HCT116 (cell line): Measurements from ENCODE around the gene CCDC88C. TPM values are rescaled to one million over a fixed set of nuclear protein-coding genes. Genes with fewer than 3 reads are reported as not detected.

ENCODE experiments used
- ATAC-seq: fragments of 200-7000 bp; cut with Tn5 transposase; 2 replicates; pipeline ENCODE4 v1.9.1; 2020; ENCODE audit warnings: mild to moderate bottlenecking, moderate library complexity
- BruUV-seq: library from RNA; stranded (reverse); fragments of 400-500 nt; replicated peaks from 2 replicates; lab custom pipeline; 2021; lab: Mats Ljungman, UMichigan
- CTCF ChIA-PET: fragments of 300-600 bp; sonication (Branson Sonifier 250); formaldehyde crosslinking; loops from one replicate; lab custom pipeline; 2021; ENCODE audit warnings: antibody characterized with exemption; lab: Charles Lee
- POLR2A ChIA-PET: fragments of 300-600, 350-600 bp; sonication (Branson Sonifier 250); formaldehyde crosslinking; loops from one replicate; lab custom pipeline; 2021; ENCODE audit warnings: antibody characterized with exemption; lab: Charles Lee
- RAD21 ChIA-PET, 2 experiments: fragments of 300-600 bp; sonication (Branson Sonifier 250); formaldehyde crosslinking; loops; one replicate each; lab custom pipeline; 2023; ENCODE audit warnings: low total read pairs in 2 of 2; ENCODE audit not compliant: uncharacterized antibody in 2 of 2, unreplicated experiment in 2 of 2, low non-redundant PET in 1 of 2; lab: Charles Lee
- DNase-seq: peaks from one replicate; pipeline ENCODE4 v3.0.0-alpha.2; 2010; ENCODE audit warnings: low read depth, low spot score
- H2AFZ ChIP-seq: fragments of 200-600 bp; shearing (Covaris generic), sonication (generic); 2 replicates; pipeline ENCODE4 v1.6.1; 2017; ENCODE audit warnings: low read depth, mixed run types, mixed read lengths, antibody characterized with exemption, low read length; ENCODE audit not compliant: poor library complexity, severe bottlenecking
- H3K27ac ChIP-seq: 2 replicates; pipeline ENCODE4 v1.5.1; 2012; ENCODE audit warnings: low read depth, low read length
- H3K27me3 ChIP-seq: fragments of 200-600 bp; sonication (generic); 2 replicates; pipeline ENCODE4 v1.6.1; 2016; ENCODE audit warnings: mixed run types, low read length, mixed read lengths; ENCODE audit not compliant: insufficient read depth
- H3K36me3 ChIP-seq, 2 experiments: fragments of 200-500 bp in 1 of 2; fragments of 200-600 bp in 1 of 2; sonication (Bioruptor generic) in 1 of 2; sonication (generic) in 1 of 2; 2 replicates each; pipeline versions ENCODE4 v1.5.1 to v1.6.1; 2014 to 2016; ENCODE audit warnings: low read length in 2 of 2, inconsistent platforms in 1 of 2, mixed read lengths in 1 of 2, mixed run types in 1 of 2; ENCODE audit not compliant: insufficient read depth in 2 of 2, control insufficient read depth in 1 of 2
- H3K4me1 ChIP-seq, 2 experiments: fragments of 200-600 bp in 1 of 2; sonication (generic) in 1 of 2; 2 replicates each; pipeline versions ENCODE4 v1.5.1 to v1.6.1; 2012 to 2017; ENCODE audit warnings: low read length in 2 of 2, inconsistent platforms in 1 of 2, mild to moderate bottlenecking in 1 of 2, mixed read lengths in 1 of 2, mixed run types in 1 of 2, moderate library complexity in 1 of 2; ENCODE audit not compliant: insufficient read depth in 2 of 2, control insufficient read depth in 1 of 2
- H3K4me2 ChIP-seq: fragments of 200-600 bp; sonication (generic); 2 replicates; pipeline ENCODE4 v1.6.1; 2017; ENCODE audit warnings: mixed run types, low read length, mixed read lengths
- H3K4me3 ChIP-seq, 2 experiments: fragments of 200-600 bp in 1 of 2; sonication (generic) in 1 of 2; replicated peaks in 1 of 2; 2 replicates each; pipeline ENCODE4 v1.5.1; 2011 to 2016; ENCODE audit warnings: low read length in 2 of 2, control low read depth in 1 of 2, low read depth in 1 of 2, mild to moderate bottlenecking in 1 of 2, mixed read lengths in 1 of 2, mixed run types in 1 of 2
- H3K79me2 ChIP-seq: fragments of 200-600 bp; sonication (generic); 2 replicates; pipeline ENCODE4 v1.6.1; 2017; ENCODE audit warnings: mild to moderate bottlenecking, mixed run types, low read length, moderate library complexity, mixed read lengths; ENCODE audit not compliant: insufficient read depth
- H3K9ac ChIP-seq: fragments of 200-600 bp; sonication (generic); 2 replicates; pipeline ENCODE4 v1.6.1; 2016; ENCODE audit warnings: low read length, mixed read lengths
- H3K9me2 ChIP-seq: fragments of 200-600 bp; sonication (generic), shearing (Covaris generic); 2 replicates; pipeline ENCODE4 v1.6.1; 2017; ENCODE audit warnings: mixed run types, mild to moderate bottlenecking, moderate library complexity; ENCODE audit not compliant: insufficient read depth
- H3K9me3 ChIP-seq, 2 experiments: fragments of 200-500 bp in 1 of 2; fragments of 200-600 bp in 1 of 2; sonication (Bioruptor generic) in 1 of 2; sonication (generic) in 1 of 2; 2 replicates each; pipeline ENCODE4 v1.6.1; 2014 to 2017; ENCODE audit warnings: low read length in 2 of 2, mixed read lengths in 2 of 2, inconsistent platforms in 1 of 2, low read depth in 1 of 2, mild to moderate bottlenecking in 1 of 2, mixed run types in 1 of 2, moderate library complexity in 1 of 2; ENCODE audit not compliant: control insufficient read depth in 1 of 2, insufficient read depth in 1 of 2
- H4K20me1 ChIP-seq: fragments of 200-600 bp; sonication (generic), shearing (Covaris generic); 2 replicates; pipeline ENCODE4 v1.6.1; 2017; ENCODE audit warnings: mixed run types, mild to moderate bottlenecking, moderate library complexity; ENCODE audit not compliant: insufficient read depth
- ATF3 ChIP-seq: IDR thresholded peaks from 2 replicates; pipeline ENCODE4 v1.6.1; 2012
- CEBPB ChIP-seq: IDR thresholded peaks from 2 replicates; pipeline ENCODE4 v1.6.1; 2012; ENCODE audit warnings: low read depth
- CTCF ChIP-seq, 3 experiments: fragments of 200-600 bp in 1 of 3; sonication (generic) in 1 of 3; IDR thresholded peaks in 2 of 3; conservative IDR thresholded peaks in 1 of 3; 2 replicates each; pipeline ENCODE4 v1.5.1; 2012 to 2017; ENCODE audit warnings: low read depth in 2 of 3, low read length in 2 of 3, antibody characterized with exemption in 1 of 3, borderline replicate concordance in 1 of 3, control low read depth in 1 of 3, mild to moderate bottlenecking in 1 of 3, mixed read lengths in 1 of 3, mixed run types in 1 of 3, moderate library complexity in 1 of 3; ENCODE audit not compliant: insufficient read depth in 1 of 3
- ELF1 ChIP-seq: IDR thresholded peaks from 2 replicates; pipeline ENCODE4 v1.6.1; 2012; ENCODE audit warnings: low read depth, borderline replicate concordance
- EZH2 ChIP-seq: fragments of 200-600 bp; sonication (generic); IDR thresholded peaks from 2 replicates; pipeline ENCODE4 v1.6.1; 2017; ENCODE audit warnings: antibody characterized with exemption, mixed run types
- FOSL1 ChIP-seq: IDR thresholded peaks from 2 replicates; pipeline ENCODE4 v1.6.1; 2012; ENCODE audit warnings: low read depth
- JUND ChIP-seq: IDR thresholded peaks from 2 replicates; pipeline ENCODE4 v1.6.1; 2012
- POLR2AphosphoS5 ChIP-seq: IDR thresholded peaks from 2 replicates; pipeline ENCODE4 v1.6.1; 2011; ENCODE audit warnings: mild to moderate bottlenecking, low read depth, low read length, moderate library complexity
- SIN3A ChIP-seq: IDR thresholded peaks from 2 replicates; pipeline ENCODE4 v1.6.1; 2012; ENCODE audit warnings: low read depth
- SP1 ChIP-seq: IDR thresholded peaks from 2 replicates; pipeline ENCODE4 v1.6.1; 2012; ENCODE audit warnings: low read depth
- SRF ChIP-seq: IDR thresholded peaks from 2 replicates; pipeline ENCODE4 v1.6.1; 2012; ENCODE audit warnings: low read depth
- YY1 ChIP-seq: IDR thresholded peaks from 2 replicates; pipeline ENCODE4 v1.6.1; 2011; ENCODE audit warnings: low read length, low read depth, moderate library complexity, mild to moderate bottlenecking; ENCODE audit not compliant: insufficient replicate concordance; ENCODE audit errors: extremely low read depth
- ZBTB33 ChIP-seq: IDR thresholded peaks from 2 replicates; pipeline ENCODE4 v1.6.1; 2011; ENCODE audit warnings: mild to moderate bottlenecking, low read length, moderate library complexity; ENCODE audit not compliant: insufficient replicate concordance; ENCODE audit errors: extremely low read depth
- ZNF274 ChIP-seq: fragments of 200-500 bp; sonication (Bioruptor generic); IDR thresholded peaks from 2 replicates; pipeline ENCODE4 v1.6.1; 2014; ENCODE audit warnings: mild to moderate bottlenecking, low read depth, low read length, inconsistent platforms
- intact Hi-C: fragments of 100-400 bp; cut with micrococcal nuclease; formaldehyde crosslinking; loops from 2 replicates; pipeline ENCODE4 v1.10.0; 2022
- total RNA-seq: library from RNA; stranded (reverse); gene quantifications from one replicate; pipeline ENCODE4 v1.2.1, GENCODE V29; 2021; ENCODE audit not compliant: unreplicated experiment

Gene CCDC88C
- total RNA-seq, 1 experiment from 2014 or later, result 20.8 TPM

DNA sequence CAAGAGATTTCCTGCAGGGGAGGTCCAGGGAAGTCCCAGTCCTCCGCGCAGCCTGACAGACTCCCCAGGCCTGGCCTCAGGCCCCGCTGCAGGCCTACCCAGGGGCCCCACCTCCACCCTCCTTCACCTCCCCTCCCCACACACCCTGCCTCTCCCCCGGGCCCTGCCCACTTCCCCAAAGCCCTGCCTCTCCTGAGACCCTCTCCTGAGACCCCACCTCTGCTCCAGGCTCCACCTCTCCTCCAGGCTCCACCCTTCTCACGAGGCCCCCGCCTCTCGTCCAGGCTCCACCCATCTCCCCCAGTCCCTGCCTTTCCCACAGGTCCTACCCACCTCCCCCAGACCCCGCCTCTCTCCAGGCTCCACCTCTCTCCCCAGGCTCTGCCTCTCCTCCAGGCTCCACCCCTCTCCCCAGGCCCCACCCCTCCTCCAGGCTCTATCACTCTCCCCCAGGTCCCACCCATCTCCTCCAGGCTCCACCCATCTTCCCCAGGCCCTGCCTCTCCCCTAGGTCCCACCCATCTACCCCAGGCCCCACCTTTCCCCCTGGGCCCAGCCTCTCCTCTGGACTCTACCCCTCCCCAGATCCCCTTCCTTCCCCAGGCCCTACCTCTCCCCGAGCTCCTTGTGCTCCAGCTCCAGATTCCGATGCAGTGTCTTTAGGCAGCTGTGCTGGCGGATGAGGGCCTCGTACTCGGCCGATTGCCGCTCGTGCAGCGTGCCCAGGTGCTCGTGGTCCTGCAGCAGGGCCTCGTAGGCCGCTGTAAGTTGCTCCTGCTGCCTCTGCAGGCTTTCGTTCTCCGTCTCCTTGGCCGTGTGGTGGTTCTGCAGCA, 114.3 kb downstream of the CCDC88C start:
- no TSS peak for BruUV-seq
- ChIA-PET CTCF (no interaction called here), RAD21 (no interaction called here), POLR2A (interaction anchor here (0.6 kb wide), 1 partner anchor 50 kb away, joined by 6 read pairs; no protein-coding TSS in a partner anchor)
- Histone ChIP-seq H3K9me2 (no peaks in the 10 kb centered on the region), H3K9ac (no peak overlapping the region), H3K4me1 (no peaks in the 10 kb centered on the region), H3K9me3 (no peaks in the 10 kb centered on the region), H3K36me3 (peaks cover 2 to 9% of the 10 kb centered on the region in 2 experiments; a peak in 3 of 4 replicates), H3K27ac (no peak overlapping the region; the same call in 1 of the 2 replicates), H4K20me1 (no peaks in the 10 kb centered on the region), H3K4me3 (no peak overlapping the region), H2AFZ (no peak overlapping the region), H3K4me2 (no peak overlapping the region), H3K79me2 (no peaks in the 10 kb centered on the region), H3K27me3 (no peaks in the 10 kb centered on the region)
- TF ChIP-seq ATF3 (no peak), SRF (no peak), FOSL1 (no peak), POLR2AphosphoS5 (no peak)
- intact Hi-C loops, result no loop called here
- DNase-seq, result peak; percentile 49
- ATAC-seq, result peak; percentile 99

GRCh38 chr14:91302391-91302790, 115.2 kb downstream of the CCDC88C start:
- Histone ChIP-seq H3K27me3 (no peaks in the 10 kb centered on the region), H3K79me2 (no peaks in the 10 kb centered on the region), H3K4me2 (no peak overlapping the region), H3K4me3 (no peak overlapping the region), H3K9me3 (no peaks in the 10 kb centered on the region), H3K27ac (no peak overlapping the region), H3K9ac (no peak overlapping the region), H3K9me2 (no peaks in the 10 kb centered on the region), H3K36me3 (peaks cover 0 to under 1% of the 10 kb centered on the region in 2 experiments; a peak in 3 of 4 replicates), H2AFZ (no peak overlapping the region), H4K20me1 (no peaks in the 10 kb centered on the region), H3K4me1 (no peaks in the 10 kb centered on the region)
- RAD21 ChIA-PET, result no interaction called here
- no TSS peak for BruUV-seq
- CTCF ChIA-PET, result no interaction called here
- ATAC-seq (no peak), DNase-seq (no peak)
- POLR2A ChIA-PET, result no interaction called here
- intact Hi-C loops, result no loop called here
- TF ChIP-seq SRF (no peak), YY1 (no peak), ATF3 (no peak), ZBTB33 (no peak), ZNF274 (no peak), CEBPB (no peak), SP1 (no peak), JUND (no peak), CTCF (IDR thresholded peaks at IDR 0.05 in 2 of 3, conservative IDR thresholded peaks at IDR 0.05 in 1 of 3; ENCODE audit: borderline replicate concordance in 1 of 3, insufficient read depth in 1 of 3, low read depth in 2 of 3, low read length in 2 of 3) (no peak), EZH2 (no peak), FOSL1 (no peak), ELF1 (no peak), POLR2AphosphoS5 (no peak), SIN3A (no peak)
